Neural cell (in vitro differentiated cells): Measurements from ENCODE around the gene LLPH.
A peak's percentile ranks its signal among the peaks of the same experiment; 100 is the strongest.

ENCODE experiments used
- EP300 ChIP-seq: fragments of 450-650 bp; conservative IDR thresholded peaks from 2 replicates; pipeline ENCODE4 v1.6.1; 2014; ENCODE audit warnings: antibody characterized with exemption, mild to moderate bottlenecking, moderate library complexity; ENCODE audit not compliant: poor library complexity, severe bottlenecking
- EZH2 ChIP-seq: fragments of 200-600, 300-800 bp; shearing (Covaris generic), sonication (generic); IDR thresholded peaks from 2 replicates; pipeline ENCODE4 v1.6.1; 2014; ENCODE audit warnings: antibody characterized with exemption, low read length, borderline replicate concordance, mild to moderate bottlenecking; ENCODE audit not compliant: insufficient read depth, poor library complexity, severe bottlenecking
- SMC3 ChIP-seq: fragments of 450-650 bp; conservative IDR thresholded peaks from 2 replicates; pipeline ENCODE4 v1.6.1; 2014; ENCODE audit warnings: antibody characterized with exemption, mild to moderate bottlenecking, moderate library complexity; ENCODE audit not compliant: poor library complexity
- TAF1 ChIP-seq: IDR thresholded peaks from 2 replicates; pipeline ENCODE4 v1.6.1; 2012; ENCODE audit warnings: low read depth
- TF ChIP-seq, protein P1 (sequence below): fragments of 450-650 bp; IDR thresholded peaks from 2 replicates; pipeline ENCODE4 v1.5.1; 2014; ENCODE audit warnings: antibody characterized with exemption, mild to moderate bottlenecking, moderate library complexity; ENCODE audit not compliant: poor library complexity, severe bottlenecking

GRCh38 chr12:66169221-66170170, 38.9 kb upstream of the LLPH start, which contains the start of gene TMBIM4:
- TF ChIP-seq EP300 (no peak), TAF1 (peak; percentile 47), EZH2 (no peak), SMC3 (no peak)
- TF ChIP-seq, protein P1, sequence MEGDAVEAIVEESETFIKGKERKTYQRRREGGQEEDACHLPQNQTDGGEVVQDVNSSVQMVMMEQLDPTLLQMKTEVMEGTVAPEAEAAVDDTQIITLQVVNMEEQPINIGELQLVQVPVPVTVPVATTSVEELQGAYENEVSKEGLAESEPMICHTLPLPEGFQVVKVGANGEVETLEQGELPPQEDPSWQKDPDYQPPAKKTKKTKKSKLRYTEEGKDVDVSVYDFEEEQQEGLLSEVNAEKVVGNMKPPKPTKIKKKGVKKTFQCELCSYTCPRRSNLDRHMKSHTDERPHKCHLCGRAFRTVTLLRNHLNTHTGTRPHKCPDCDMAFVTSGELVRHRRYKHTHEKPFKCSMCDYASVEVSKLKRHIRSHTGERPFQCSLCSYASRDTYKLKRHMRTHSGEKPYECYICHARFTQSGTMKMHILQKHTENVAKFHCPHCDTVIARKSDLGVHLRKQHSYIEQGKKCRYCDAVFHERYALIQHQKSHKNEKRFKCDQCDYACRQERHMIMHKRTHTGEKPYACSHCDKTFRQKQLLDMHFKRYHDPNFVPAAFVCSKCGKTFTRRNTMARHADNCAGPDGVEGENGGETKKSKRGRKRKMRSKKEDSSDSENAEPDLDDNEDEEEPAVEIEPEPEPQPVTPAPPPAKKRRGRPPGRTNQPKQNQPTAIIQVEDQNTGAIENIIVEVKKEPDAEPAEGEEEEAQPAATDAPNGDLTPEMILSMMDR, result peak; percentile 60
